Omental fat pad (tissue), 4 donors: ENCODE data around the gene LMNA. TPM values are rescaled to one million over a fixed set of nuclear protein-coding genes. Genes with fewer than 3 reads are reported as not detected.
A peak's percentile ranks its signal among the peaks of the same experiment; 100 is the strongest.
"Not testable (repeated sequence)": the region's sequence is repeated elsewhere in the genome, so short reads cannot be mapped to it uniquely, and the experiment has no call there.

ENCODE experiments used
- ATAC-seq: fragments of 150-250 bp; one replicate; pipeline ENCODE4 v1.9.1; 2016; ENCODE audit warnings: mild to moderate bottlenecking, moderate library complexity; ENCODE audit not compliant: low FRiP score
- DNase-seq: peaks from one replicate; pipeline ENCODE4 v3.0.0-alpha.2; 2019; ENCODE audit warnings: low spot score
- CTCF ChIP-seq, 3 donors: fragments of 450-650 bp; IDR thresholded peaks; one replicate each; pipeline ENCODE4 v1.5.1; 2016 to 2017; ENCODE audit warnings: antibody characterized with exemption in 3 of 3, mild to moderate bottlenecking in 3 of 3, moderate library complexity in 2 of 3
- total RNA-seq, 4 donors: library from RNA; depleted of rRNA; stranded (reverse); fragments of >200 nt; gene quantifications; one replicate each; pipeline ENCODE4 v1.1.0, GENCODE V29; 2016

The LMNA gene
- total RNA-seq, 4 donors from 2014 or later = 288 to 1,820 (median 589) TPM

- TF ChIP-seq CTCF (IDR thresholded peaks at IDR 0.05) = no peak
- no peak for ATAC-seq
- DNase-seq = no peak
Measured at GRCh38 chr1:156119503-156120209, 5.1 kb downstream of the LMNA start.

GRCh38 chr1:156120318-156120717 lies 5.8 kb downstream of the LMNA start:
- ATAC-seq (no peak), DNase-seq (no peak)
- no peak for TF ChIP-seq CTCF (IDR thresholded peaks at IDR 0.05)

GRCh38 chr1:156121005-156121404 lies 6.5 kb downstream of the LMNA start:
- not testable (repeated sequence) for DNase-seq, ATAC-seq

- DNase-seq = no peak
- TF ChIP-seq CTCF (IDR thresholded peaks at IDR 0.05) = no peak
- ATAC-seq = no peak
Measured at GRCh38 chr1:156121457-156121856, 6.9 kb downstream of the LMNA start.

- ATAC-seq (no peak), DNase-seq (no peak)
- TF ChIP-seq CTCF (IDR thresholded peaks at IDR 0.05) = no peak
Measured at GRCh38 chr1:156122086-156122485, 7.6 kb downstream of the LMNA start.

- ATAC-seq (peak; percentile 39), DNase-seq (peak; percentile 69)
- no peak for TF ChIP-seq CTCF (IDR thresholded peaks at IDR 0.05)
Measured at GRCh38 chr1:156122519-156123355, 8.2 kb downstream of the LMNA start.

- TF ChIP-seq CTCF (IDR thresholded peaks at IDR 0.05) = no peak
- ATAC-seq (peak; percentile 60), DNase-seq (peak; percentile 80)
Measured at GRCh38 chr1:156123356-156124196, 9.1 kb downstream of the LMNA start.
